Activated T-cell treated with anti-CD3 and anti-CD28 coated beads, Interleukin-2, amount 50 U/mL, for 1 hour (primary cell): Measurements from ENCODE around the gene EXOC3L2.

Experiments used
- DNase-seq: peaks from one replicate; pipeline ENCODE4 v3.0.0-alpha.2; 2020

The EXOC3L2 gene

GRCh38 chr19:45218426-45218825 is 26.8 kb downstream of the EXOC3L2 start:
- DNase-seq, result no peak

- DNase-seq, result no peak
These were observed 27.3 kb downstream of the EXOC3L2 start for GRCh38 chr19:45217957-45218334.

GRCh38 chr19:45217193-45217956 is 27.8 kb downstream of the EXOC3L2 start:
- no peak for DNase-seq

- DNase-seq, result no peak
These were observed 28.5 kb downstream of the EXOC3L2 start for GRCh38 chr19:45216667-45217066.

- DNase-seq, result no peak
These were observed 29.6 kb downstream of the EXOC3L2 start for GRCh38 chr19:45215391-45216191.

- no peak for DNase-seq
These were observed 32.2 kb downstream of the EXOC3L2 start for GRCh38 chr19:45213031-45213430.

- no peak for DNase-seq
These were observed 33.3 kb downstream of the EXOC3L2 start for GRCh38 chr19:45211751-45212381.

- DNase-seq, result no peak
These were observed 38.9 kb downstream of the EXOC3L2 start for GRCh38 chr19:45206328-45206727.

- DNase-seq, result no peak
These were observed 39.4 kb downstream of the EXOC3L2 start for GRCh38 chr19:45205810-45206209.

- DNase-seq, result no peak
These were observed 42.6 kb downstream of the EXOC3L2 start for GRCh38 chr19:45202637-45203036.

- DNase-seq, result no peak
These were observed 44.6 kb downstream of the EXOC3L2 start for GRCh38 chr19:45200568-45200967.

GRCh38 chr19:45195764-45196163 is 49.4 kb downstream of the EXOC3L2 start:
- no peak for DNase-seq

- DNase-seq, result no peak
These were observed 53.8 kb downstream of the EXOC3L2 start for GRCh38 chr19:45191375-45191774.

- no peak for DNase-seq
These were observed 55.2 kb downstream of the EXOC3L2 start for GRCh38 chr19:45189971-45190370.

- no peak for DNase-seq
These were observed 57.6 kb downstream of the EXOC3L2 start for GRCh38 chr19:45187421-45188100.

GRCh38 chr19:45186509-45187334 is 58.5 kb downstream of the EXOC3L2 start:
- DNase-seq, result no peak

- no peak for DNase-seq
These were observed 61.1 kb downstream of the EXOC3L2 start for GRCh38 chr19:45184115-45184514.

GRCh38 chr19:45182758-45183157 is 62.4 kb downstream of the EXOC3L2 start:
- DNase-seq, result no peak

GRCh38 chr19:45180936-45181335 is 64.3 kb downstream of the EXOC3L2 start:
- DNase-seq, result no peak

GRCh38 chr19:45179892-45180370 is 65.3 kb downstream of the EXOC3L2 start:
- no peak for DNase-seq

GRCh38 chr19:45179072-45179891 is 65.9 kb downstream of the EXOC3L2 start:
- DNase-seq, result peak; percentile 50
